ENCODE measurements around the gene TMEM92.

DNA sequence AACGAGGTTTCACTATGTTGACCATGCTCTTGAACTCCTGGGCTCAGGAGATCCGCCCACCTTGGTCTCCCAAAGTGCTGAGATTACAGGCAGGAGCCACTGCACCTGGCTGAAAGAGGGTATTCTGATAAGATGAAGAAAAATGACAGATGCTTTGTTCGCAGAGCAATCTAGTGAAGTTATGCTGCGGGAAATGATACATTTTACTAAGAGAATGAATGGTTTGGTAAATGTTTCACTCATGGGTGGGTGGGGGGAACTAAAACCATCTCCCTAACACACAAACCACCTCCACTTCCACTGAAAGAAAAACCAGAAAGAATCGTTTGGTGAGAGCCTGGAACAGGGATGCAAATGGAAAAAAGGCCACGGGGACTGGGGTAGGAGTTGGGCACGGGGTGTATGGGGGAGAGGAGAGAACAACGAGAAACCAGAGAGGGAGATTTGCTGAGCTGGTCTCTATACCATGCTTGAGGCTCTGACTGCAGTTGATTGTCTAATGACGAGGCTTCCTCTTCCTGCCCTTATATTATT is 52.6 kb downstream of the TMEM92 start:
- TF ChIP-seq, protein P1, sequence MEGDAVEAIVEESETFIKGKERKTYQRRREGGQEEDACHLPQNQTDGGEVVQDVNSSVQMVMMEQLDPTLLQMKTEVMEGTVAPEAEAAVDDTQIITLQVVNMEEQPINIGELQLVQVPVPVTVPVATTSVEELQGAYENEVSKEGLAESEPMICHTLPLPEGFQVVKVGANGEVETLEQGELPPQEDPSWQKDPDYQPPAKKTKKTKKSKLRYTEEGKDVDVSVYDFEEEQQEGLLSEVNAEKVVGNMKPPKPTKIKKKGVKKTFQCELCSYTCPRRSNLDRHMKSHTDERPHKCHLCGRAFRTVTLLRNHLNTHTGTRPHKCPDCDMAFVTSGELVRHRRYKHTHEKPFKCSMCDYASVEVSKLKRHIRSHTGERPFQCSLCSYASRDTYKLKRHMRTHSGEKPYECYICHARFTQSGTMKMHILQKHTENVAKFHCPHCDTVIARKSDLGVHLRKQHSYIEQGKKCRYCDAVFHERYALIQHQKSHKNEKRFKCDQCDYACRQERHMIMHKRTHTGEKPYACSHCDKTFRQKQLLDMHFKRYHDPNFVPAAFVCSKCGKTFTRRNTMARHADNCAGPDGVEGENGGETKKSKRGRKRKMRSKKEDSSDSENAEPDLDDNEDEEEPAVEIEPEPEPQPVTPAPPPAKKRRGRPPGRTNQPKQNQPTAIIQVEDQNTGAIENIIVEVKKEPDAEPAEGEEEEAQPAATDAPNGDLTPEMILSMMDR (IDR thresholded peaks at IDR 0.05), result no peak
- no peak for TF ChIP-seq POLR2A (IDR thresholded peaks at IDR 0.05)

All from adrenal gland (tissue), 5 donors.